Body of pancreas (tissue), 4 donors: ENCODE data around the gene FCRL3. TPM values are rescaled to one million over a fixed set of nuclear protein-coding genes. Genes with fewer than 3 reads are reported as not detected.

Experiments
- ATAC-seq: fragments of 150-250 bp; one replicate; pipeline ENCODE4 v1.9.1; 2016
- DNase-seq, 4 donors: peaks; one replicate each; pipeline ENCODE4 v3.0.0-alpha.2; 2019
- H3K27ac ChIP-seq, 4 donors: fragments of 200-600 bp; sonication (generic); 1 replicate in 3 of 4; 2 replicates in 1 of 4; pipeline versions ENCODE4 v1.5.1 to v1.6.1; 2016 to 2019; ENCODE audit warnings: mild to moderate bottlenecking in 1 of 4, mixed read lengths in 1 of 4, moderate library complexity in 1 of 4
- H3K27me3 ChIP-seq, 2 donors: fragments of 200-600 bp; sonication (generic); one replicate each; pipeline ENCODE4 v1.6.0; 2016; ENCODE audit warnings: mild to moderate bottlenecking in 1 of 2
- H3K36me3 ChIP-seq, 2 donors: fragments of 200-600 bp; sonication (generic); replicated peaks in 1 of 2; 2 replicates each; pipeline ENCODE4 v1.5.1; 2016; ENCODE audit warnings: low read depth in 2 of 2; ENCODE audit not compliant: insufficient read depth in 1 of 2
- H3K4me1 ChIP-seq: fragments of 200-600 bp; sonication (generic); one replicate; pipeline ENCODE4 v1.6.0; 2016
- H3K4me3 ChIP-seq, 2 donors: fragments of 200-600 bp; sonication (generic); 1 replicate in 1 of 2; 2 replicates in 1 of 2; pipeline ENCODE4 v1.5.1; 2016 to 2019
- H3K9me3 ChIP-seq, 3 donors: fragments of 200-600 bp; sonication (generic); 1 replicate in 2 of 3; 2 replicates in 1 of 3; pipeline ENCODE4 v1.5.1; 2016
- CTCF ChIP-seq, 7 experiments: fragments of 450-650 bp in 4 of 7; fragments of 200-600 bp in 3 of 7; sonication (generic) in 3 of 7; IDR thresholded peaks; one replicate each; pipeline ENCODE4 v1.5.1; 2016 to 2019; ENCODE audit warnings: antibody characterized with exemption in 7 of 7
- POLR2A ChIP-seq, 3 donors: fragments of 450-650 bp; IDR thresholded peaks; one replicate each; pipeline ENCODE4 v1.6.1; 2016; ENCODE audit warnings: antibody characterized with exemption in 3 of 3, mild to moderate bottlenecking in 2 of 3
- WGBS, 2 donors: methylation state at CpG; one replicate each; pipeline ENCODE4 v1.1.5; 2017; 5-methylcytosine and 5-hydroxymethylcytosine counted together
- intact Hi-C: fragments of 100-400 bp; cut with DNase I; formaldehyde crosslinking; loops from one replicate; pipeline ENCODE4 v1.15.1; 2023
- total RNA-seq, 2 donors: library from RNA; depleted of rRNA; stranded (reverse); fragments of >200 nt; gene quantifications; one replicate each; pipeline ENCODE4 v1.1.0, GENCODE V29; 2016

Gene FCRL3
- total RNA-seq, 2 donors from 2014 or later: not detected

- no peaks in the 10 kb centered on the region for H3K4me1 ChIP-seq
- intact Hi-C loops: no loop called here
- no peak for DNase-seq
- H3K36me3 ChIP-seq: no peaks in the 10 kb centered on the region
- no peak overlapping the region for H3K4me3 ChIP-seq
- H3K9me3 ChIP-seq: peaks cover 0 to 7% (median 0%) of the 10 kb centered on the region in 3 donors
- no peaks in the 10 kb centered on the region for H3K27me3 ChIP-seq
- 44 to 56% methylated on average over 3 of the region's 3 CpGs for WGBS, 2 donors
- ATAC-seq: no peak
- no peak overlapping the region for H3K27ac ChIP-seq
- TF ChIP-seq CTCF (IDR thresholded peaks at IDR 0.05) (no peak), POLR2A (IDR thresholded peaks at IDR 0.05) (no peak)
Observed at GRCh38 chr1:157732755-157733154, 32.2 kb upstream of the FCRL3 start.

- Histone ChIP-seq H3K36me3 (no peaks in the 10 kb centered on the region), H3K4me3 (no peak overlapping the region), H3K4me1 (no peaks in the 10 kb centered on the region), H3K27ac (no peak overlapping the region), H3K27me3 (no peaks in the 10 kb centered on the region), H3K9me3 (peaks cover 0 to 7% (median 0%) of the 10 kb centered on the region in 3 donors)
- WGBS, 2 donors: 42 to 55% methylated on average over 2 of the region's 2 CpGs
- no peak for DNase-seq
- TF ChIP-seq CTCF (IDR thresholded peaks at IDR 0.05) (no peak), POLR2A (IDR thresholded peaks at IDR 0.05) (no peak)
- intact Hi-C loops: no loop called here
- no peak for ATAC-seq
Observed at GRCh38 chr1:157725221-157725577, 24.6 kb upstream of the FCRL3 start.

GRCh38 chr1:157724537-157725220 is 24.1 kb upstream of the FCRL3 start:
- Histone ChIP-seq H3K27me3 (no peaks in the 10 kb centered on the region), H3K36me3 (no peaks in the 10 kb centered on the region), H3K4me1 (no peaks in the 10 kb centered on the region), H3K27ac (no peak overlapping the region), H3K4me3 (no peak overlapping the region), H3K9me3 (peaks cover 0 to 7% (median 0%) of the 10 kb centered on the region in 3 donors)
- WGBS, 2 donors: 59% methylated on average over 2 of the region's 2 CpGs
- ATAC-seq (no peak), DNase-seq (no peak)
- TF ChIP-seq POLR2A (IDR thresholded peaks at IDR 0.05) (no peak), CTCF (IDR thresholded peaks at IDR 0.05) (no peak)
- intact Hi-C loops: no loop called here

- ATAC-seq: no peak
Observed at GRCh38 chr1:157723157-157723556, 22.6 kb upstream of the FCRL3 start.

More at GRCh38 chr1:157723157-157723556, 22.6 kb upstream of the FCRL3 start:
- TF ChIP-seq POLR2A (IDR thresholded peaks at IDR 0.05) (no peak), CTCF (IDR thresholded peaks at IDR 0.05) (no peak)
- Histone ChIP-seq H3K9me3 (peaks cover 0 to 7% (median 0%) of the 10 kb centered on the region in 3 donors), H3K4me3 (no peak overlapping the region), H3K36me3 (no peaks in the 10 kb centered on the region), H3K27ac (no peak overlapping the region), H3K27me3 (no peaks in the 10 kb centered on the region), H3K4me1 (no peaks in the 10 kb centered on the region)
- WGBS, 2 donors: 55 to 63% methylated on average over 2 of the region's 2 CpGs
- DNase-seq: no peak
- intact Hi-C loops: no loop called here
